Prostate gland (tissue), 2 donors: ENCODE results near the gene AP3B1.

Experiments
- POLR2A ChIP-seq: fragments of 450-650 bp; IDR thresholded peaks from one replicate; pipeline ENCODE4 v1.6.1; 2016; ENCODE audit warnings: antibody characterized with exemption, mild to moderate bottlenecking
- TF ChIP-seq, protein P1 (sequence below), 4 experiments: fragments of 200-600 bp in 2 of 4; fragments of 450-650 bp in 2 of 4; sonication (generic) in 2 of 4; IDR thresholded peaks; 1 replicate in 3 of 4; 2 replicates in 1 of 4; pipeline ENCODE4 v1.5.1; 2016 to 2019; ENCODE audit warnings: antibody characterized with exemption in 4 of 4, mild to moderate bottlenecking in 2 of 4, moderate library complexity in 2 of 4

- no peak for TF ChIP-seq POLR2A
- TF ChIP-seq, protein P1, sequence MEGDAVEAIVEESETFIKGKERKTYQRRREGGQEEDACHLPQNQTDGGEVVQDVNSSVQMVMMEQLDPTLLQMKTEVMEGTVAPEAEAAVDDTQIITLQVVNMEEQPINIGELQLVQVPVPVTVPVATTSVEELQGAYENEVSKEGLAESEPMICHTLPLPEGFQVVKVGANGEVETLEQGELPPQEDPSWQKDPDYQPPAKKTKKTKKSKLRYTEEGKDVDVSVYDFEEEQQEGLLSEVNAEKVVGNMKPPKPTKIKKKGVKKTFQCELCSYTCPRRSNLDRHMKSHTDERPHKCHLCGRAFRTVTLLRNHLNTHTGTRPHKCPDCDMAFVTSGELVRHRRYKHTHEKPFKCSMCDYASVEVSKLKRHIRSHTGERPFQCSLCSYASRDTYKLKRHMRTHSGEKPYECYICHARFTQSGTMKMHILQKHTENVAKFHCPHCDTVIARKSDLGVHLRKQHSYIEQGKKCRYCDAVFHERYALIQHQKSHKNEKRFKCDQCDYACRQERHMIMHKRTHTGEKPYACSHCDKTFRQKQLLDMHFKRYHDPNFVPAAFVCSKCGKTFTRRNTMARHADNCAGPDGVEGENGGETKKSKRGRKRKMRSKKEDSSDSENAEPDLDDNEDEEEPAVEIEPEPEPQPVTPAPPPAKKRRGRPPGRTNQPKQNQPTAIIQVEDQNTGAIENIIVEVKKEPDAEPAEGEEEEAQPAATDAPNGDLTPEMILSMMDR (IDR thresholded peaks at IDR 0.05), result no peak
Measured at GRCh38 chr5:78065663-78066062, 228.8 kb downstream of the AP3B1 start.
